Esophagus squamous epithelium (tissue), 5 donors: ENCODE data around the gene SUMO3. TPM values are rescaled to one million over a fixed set of nuclear protein-coding genes. Genes with fewer than 3 reads are reported as not detected.

Source experiments
- DNase-seq: peaks from one replicate; lab custom pipeline; 2025; lab: John Stamatoyannopoulos, UW
- H3K27ac ChIP-seq, 4 donors: fragments of 200-600 bp; sonication (generic); one replicate each; pipeline ENCODE4 v1.5.1; 2016 to 2019; ENCODE audit warnings: mild to moderate bottlenecking in 1 of 4
- H3K27me3 ChIP-seq, 4 donors: fragments of 200-600 bp; sonication (generic); 1 replicate in 3 of 4; 2 replicates in 1 of 4; pipeline versions ENCODE4 v1.5.1 to v1.6.0; 2017 to 2021; ENCODE audit warnings: antibody characterized with exemption in 1 of 4
- H3K36me3 ChIP-seq, 3 donors: fragments of 200-600 bp; sonication (generic); one replicate each; pipeline ENCODE4 v1.5.1; 2016 to 2019
- H3K4me1 ChIP-seq, 3 donors: fragments of 200-600 bp; sonication (generic); one replicate each; pipeline ENCODE4 v1.5.1; 2017 to 2019
- H3K4me3 ChIP-seq, 4 donors: fragments of 200-600 bp; sonication (generic); 1 replicate in 3 of 4; 2 replicates in 1 of 4; pipeline ENCODE4 v1.5.1; 2016 to 2019; ENCODE audit warnings: mild to moderate bottlenecking in 2 of 4, moderate library complexity in 1 of 4
- H3K9me3 ChIP-seq, 3 donors: fragments of 200-600 bp; sonication (generic); one replicate each; pipeline ENCODE4 v1.5.1; 2016 to 2019
- POLR2A ChIP-seq, 4 donors: fragments of 450-650 bp; IDR thresholded peaks; one replicate each; pipeline ENCODE4 v1.6.1; 2017; ENCODE audit warnings: antibody characterized with exemption in 4 of 4, mild to moderate bottlenecking in 4 of 4, moderate library complexity in 3 of 4
- WGBS, 2 donors: methylation state at CpG; one replicate each; pipeline ENCODE4 v1.1.5; 2018; 5-methylcytosine and 5-hydroxymethylcytosine counted together
- intact Hi-C: fragments of 100-400 bp; cut with DNase I; formaldehyde crosslinking; loops from one replicate; pipeline ENCODE4 v1.15.0; 2022
- total RNA-seq, 4 donors: library from RNA; depleted of rRNA; stranded (reverse); fragments of >200 nt; gene quantifications; one replicate each; pipeline ENCODE4 v1.1.0, GENCODE V29; 2016
- TF ChIP-seq, protein P1 (sequence below), 6 experiments: fragments of 450-650 bp in 4 of 6; fragments of 200-600 bp in 2 of 6; sonication (generic) in 2 of 6; IDR thresholded peaks; one replicate each; pipeline ENCODE4 v1.5.1; 2016 to 2019; ENCODE audit warnings: antibody characterized with exemption in 6 of 6, mild to moderate bottlenecking in 4 of 6, moderate library complexity in 4 of 6
- donor health status: DM: yes; HTN: yes; CAD: no.

Gene SUMO3
- total RNA-seq, 4 donors from 2014 or later = 22.9 to 55.0 (median 46.5) TPM

DNA sequence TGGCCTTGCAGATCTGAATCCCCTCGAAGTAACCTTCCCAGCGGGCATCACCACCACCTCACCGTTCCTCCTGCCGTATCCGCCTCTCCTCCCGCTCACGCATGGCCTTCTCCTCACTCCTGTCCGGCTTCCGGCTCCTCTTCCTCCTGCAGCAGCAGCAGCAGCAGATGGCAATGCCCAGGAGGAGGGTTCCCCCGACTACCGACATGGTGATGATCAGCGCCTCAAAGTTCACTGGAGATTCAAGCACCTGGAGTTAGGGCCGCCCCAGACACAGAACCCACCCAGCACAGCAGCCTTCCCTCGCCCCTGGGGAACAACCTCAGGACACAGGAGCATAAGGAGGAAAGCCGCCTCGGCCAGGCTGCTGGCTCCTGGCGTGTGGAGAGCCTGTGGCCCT, 38.3 kb upstream of the SUMO3 start:
- DNase-seq = no peak
- no peak overlapping the region for H3K4me3 ChIP-seq
- H3K27ac ChIP-seq = no peak overlapping the region
- H3K9me3 ChIP-seq = no peaks in the 10 kb centered on the region
- H3K36me3 ChIP-seq = peaks cover 17 to 99% (median 25%) of the 10 kb centered on the region in 3 donors
- peaks cover 11 to 23% (median 11%) of the 10 kb centered on the region in 3 donors for H3K4me1 ChIP-seq
- TF ChIP-seq, protein P1, sequence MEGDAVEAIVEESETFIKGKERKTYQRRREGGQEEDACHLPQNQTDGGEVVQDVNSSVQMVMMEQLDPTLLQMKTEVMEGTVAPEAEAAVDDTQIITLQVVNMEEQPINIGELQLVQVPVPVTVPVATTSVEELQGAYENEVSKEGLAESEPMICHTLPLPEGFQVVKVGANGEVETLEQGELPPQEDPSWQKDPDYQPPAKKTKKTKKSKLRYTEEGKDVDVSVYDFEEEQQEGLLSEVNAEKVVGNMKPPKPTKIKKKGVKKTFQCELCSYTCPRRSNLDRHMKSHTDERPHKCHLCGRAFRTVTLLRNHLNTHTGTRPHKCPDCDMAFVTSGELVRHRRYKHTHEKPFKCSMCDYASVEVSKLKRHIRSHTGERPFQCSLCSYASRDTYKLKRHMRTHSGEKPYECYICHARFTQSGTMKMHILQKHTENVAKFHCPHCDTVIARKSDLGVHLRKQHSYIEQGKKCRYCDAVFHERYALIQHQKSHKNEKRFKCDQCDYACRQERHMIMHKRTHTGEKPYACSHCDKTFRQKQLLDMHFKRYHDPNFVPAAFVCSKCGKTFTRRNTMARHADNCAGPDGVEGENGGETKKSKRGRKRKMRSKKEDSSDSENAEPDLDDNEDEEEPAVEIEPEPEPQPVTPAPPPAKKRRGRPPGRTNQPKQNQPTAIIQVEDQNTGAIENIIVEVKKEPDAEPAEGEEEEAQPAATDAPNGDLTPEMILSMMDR (IDR thresholded peaks at IDR 0.05) = no peak
- no peak for TF ChIP-seq POLR2A (IDR thresholded peaks at IDR 0.05)
- H3K27me3 ChIP-seq = no peaks in the 10 kb centered on the region
- intact Hi-C loops = no loop called here
- WGBS, 2 donors = 88 to 89% methylated on average over 10 to 14 of the region's 17 CpGs

DNA sequence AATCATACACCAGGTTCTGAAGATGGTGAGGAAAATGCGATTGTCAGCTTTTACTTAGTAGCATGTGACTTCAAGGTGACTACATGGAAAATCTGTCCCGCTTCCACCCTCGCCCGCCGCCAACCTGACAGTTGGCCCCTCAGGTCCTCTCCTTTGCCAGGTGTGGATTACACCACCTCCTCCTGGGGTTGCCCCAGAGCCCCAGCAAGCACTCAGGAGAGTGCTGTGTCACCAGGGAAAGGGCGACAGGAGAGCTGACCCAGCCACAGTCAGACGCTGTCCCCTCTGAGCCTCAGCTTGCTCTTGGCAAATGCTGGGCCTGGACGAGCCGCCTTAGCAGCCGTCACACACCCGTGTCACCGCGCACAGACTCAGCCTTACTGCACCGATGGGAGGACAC, 37.7 kb upstream of the SUMO3 start:
- Histone ChIP-seq H3K27me3 (no peaks in the 10 kb centered on the region), H3K4me1 (peaks cover 11 to 23% (median 11%) of the 10 kb centered on the region in 3 donors), H3K4me3 (no peak overlapping the region), H3K9me3 (no peaks in the 10 kb centered on the region), H3K36me3 (peaks cover 22 to 99% (median 29%) of the 10 kb centered on the region in 3 donors), H3K27ac (no peak overlapping the region)
- TF ChIP-seq, protein P1 (IDR thresholded peaks at IDR 0.05) = no peak
- TF ChIP-seq POLR2A (IDR thresholded peaks at IDR 0.05) = no peak
- intact Hi-C loops = no loop called here
- WGBS, 2 donors = 89 to 94% methylated on average over 5 to 6 of the region's 14 CpGs
- no peak for DNase-seq

DNA sequence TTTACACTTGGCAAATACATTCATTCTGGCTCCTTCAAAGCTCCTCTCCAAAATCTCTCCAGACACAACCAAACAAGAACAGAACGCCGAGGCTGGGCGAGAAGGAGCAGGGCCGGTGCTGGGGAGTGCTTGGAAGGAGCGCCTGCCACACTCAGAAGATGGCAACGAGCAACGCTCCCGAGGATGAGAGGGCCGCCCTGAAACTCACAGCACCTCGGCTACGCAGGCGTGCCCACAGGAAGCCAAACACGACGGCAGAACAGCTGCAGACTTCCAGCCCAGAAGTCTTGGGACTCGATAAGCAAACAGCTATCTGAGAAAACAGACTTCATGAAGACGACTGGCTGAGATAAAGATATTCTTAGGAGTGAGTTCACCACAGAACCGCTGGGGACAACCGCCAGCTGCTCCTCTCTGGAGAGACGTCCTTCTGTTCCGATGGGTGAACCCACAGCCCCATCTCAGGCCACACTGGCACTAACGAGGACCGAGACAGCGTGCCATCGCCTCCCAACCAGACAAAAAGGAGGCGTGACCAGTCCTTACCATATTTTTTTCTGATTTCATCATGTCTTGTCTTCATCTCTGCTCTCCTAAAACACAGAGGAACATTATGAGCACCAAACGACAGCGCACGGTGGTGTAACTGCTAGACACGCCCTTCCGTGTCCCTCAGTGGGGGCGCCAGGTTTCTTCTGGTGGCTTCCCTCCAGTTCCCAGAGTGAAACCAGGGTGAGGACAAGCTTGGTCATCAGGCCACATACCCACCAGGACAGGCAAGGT, 37.0 kb upstream of the SUMO3 start:
- no peak for TF ChIP-seq POLR2A (IDR thresholded peaks at IDR 0.05)
- TF ChIP-seq, protein P1 (IDR thresholded peaks at IDR 0.05) = no peak
- Histone ChIP-seq H3K27ac (no peak overlapping the region), H3K4me1 (peaks cover 11 to 23% (median 11%) of the 10 kb centered on the region in 3 donors), H3K4me3 (no peak overlapping the region), H3K36me3 (peaks cover 30 to 99% (median 36%) of the 10 kb centered on the region in 3 donors), H3K27me3 (no peaks in the 10 kb centered on the region), H3K9me3 (no peaks in the 10 kb centered on the region)
- no peak for DNase-seq
- 82 to 88% methylated on average over 16 to 28 of the region's 31 CpGs for WGBS, 2 donors
- intact Hi-C loops = no loop called here

DNA sequence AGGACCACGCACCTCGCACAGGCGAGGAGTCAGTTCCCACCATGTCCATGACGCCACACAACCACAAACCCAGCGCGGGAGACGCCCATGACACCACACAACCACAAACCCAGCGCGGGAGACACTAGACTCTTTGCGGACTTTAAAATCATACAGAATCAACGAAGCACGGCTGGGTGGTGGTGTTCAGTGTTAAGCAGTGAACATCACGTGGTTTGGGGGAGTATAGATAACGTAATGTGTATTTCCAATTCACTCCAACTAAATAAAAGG, 36.5 kb upstream of the SUMO3 start:
- H3K4me3 ChIP-seq = no peak overlapping the region
- no peaks in the 10 kb centered on the region for H3K9me3 ChIP-seq
- H3K36me3 ChIP-seq = peaks cover 35 to 99% (median 40%) of the 10 kb centered on the region in 3 donors
- 68 to 92% methylated on average over 9 to 10 of the region's 14 CpGs for WGBS, 2 donors
- DNase-seq = no peak
- peaks cover 11 to 20% (median 11%) of the 10 kb centered on the region in 3 donors for H3K4me1 ChIP-seq
- intact Hi-C loops = no loop called here
- TF ChIP-seq, protein P1 (IDR thresholded peaks at IDR 0.05) = no peak
- no peak for TF ChIP-seq POLR2A (IDR thresholded peaks at IDR 0.05)
- H3K27ac ChIP-seq = no peak overlapping the region
- no peaks in the 10 kb centered on the region for H3K27me3 ChIP-seq

DNA sequence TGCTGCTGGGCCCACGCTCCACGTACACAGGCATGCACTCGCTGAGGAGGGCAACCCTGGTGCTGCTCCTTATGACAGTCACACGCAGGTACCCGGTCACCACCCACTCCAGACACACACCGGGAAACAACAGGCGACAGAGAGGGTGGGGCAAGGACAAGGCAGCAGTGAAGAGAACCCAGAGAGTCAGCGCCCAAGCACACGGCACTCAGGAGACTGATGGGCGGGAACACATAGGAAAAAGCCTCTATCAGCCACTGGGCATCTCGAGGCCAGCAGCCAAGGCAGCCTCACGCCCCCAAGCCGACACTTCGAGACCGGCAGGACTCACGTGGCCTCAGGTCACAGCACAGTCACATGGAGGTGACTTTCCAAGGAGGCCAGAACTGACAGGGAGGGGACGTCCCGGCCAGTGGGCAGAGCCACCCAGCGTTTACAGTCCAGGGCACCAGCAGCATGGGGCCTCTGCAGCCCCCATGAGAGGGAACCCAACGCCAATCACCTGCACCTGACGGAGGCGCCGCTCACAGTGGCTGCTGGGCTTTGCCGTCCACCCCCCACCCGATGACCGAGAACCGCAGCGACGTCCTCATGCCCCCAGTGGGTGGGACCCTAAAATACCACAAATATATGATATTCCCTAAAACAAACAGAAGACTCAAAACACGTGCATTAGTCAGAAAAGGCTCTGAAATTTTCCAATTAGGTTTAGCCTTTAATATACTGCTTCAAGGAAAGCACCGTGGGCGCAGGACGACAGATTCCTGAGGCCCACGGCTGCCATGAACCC, 35.9 kb upstream of the SUMO3 start:
- WGBS, 2 donors = 76 to 90% methylated on average over 8 to 14 of the region's 34 CpGs
- no peak overlapping the region for H3K27ac ChIP-seq
- H3K9me3 ChIP-seq = no peaks in the 10 kb centered on the region
- no peak overlapping the region for H3K4me3 ChIP-seq
- intact Hi-C loops = no loop called here
- H3K4me1 ChIP-seq = peaks cover 6 to 15% (median 7%) of the 10 kb centered on the region in 3 donors
- DNase-seq = no peak
- TF ChIP-seq POLR2A (IDR thresholded peaks at IDR 0.05) = no peak
- TF ChIP-seq, protein P1 (IDR thresholded peaks at IDR 0.05) = no peak
- H3K36me3 ChIP-seq = peaks cover 37 to 99% (median 39%) of the 10 kb centered on the region in 3 donors
- H3K27me3 ChIP-seq = no peaks in the 10 kb centered on the region
